H1 (cell line): Measurements from ENCODE around the gene CHRM4. TPM values are rescaled to one million over a fixed set of nuclear protein-coding genes. Genes with fewer than 3 reads are reported as not detected.

Experiments
- CTCF ChIA-PET: fragments of 300-600 bp; sonication (Branson Sonifier 250); formaldehyde crosslinking; loops from one replicate; lab custom pipeline; 2021; ENCODE audit not compliant: partially characterized antibody; lab: Charles Lee
- POLR2A ChIA-PET: fragments of 300-600 bp; sonication (Branson Sonifier 250); formaldehyde crosslinking; loops from one replicate; lab custom pipeline; 2021; ENCODE audit warnings: inconsistent platforms; ENCODE audit not compliant: partially characterized antibody; lab: Charles Lee
- DNase-seq, 2 experiments: peaks; one replicate each; pipeline versions ENCODE4 v3.0.0 to v3.0.0-alpha.2; 2010 to 2022; ENCODE audit warnings: low spot score in 2 of 2, low read depth in 1 of 2, mixed read lengths in 1 of 2
- FAIRE-seq: peaks from 2 replicates; lab custom pipeline; 2011; peaks lifted over from hg19 to GRCh38; lab: Jason Lieb, UNC
- H2AFZ ChIP-seq: 2 replicates; pipeline ENCODE4 v1.8.1; 2012; ENCODE audit warnings: low read length, inconsistent platforms
- H2AK5ac ChIP-seq: 2 replicates; pipeline ENCODE4 v1.6.1; 2013; ENCODE audit warnings: low read depth, low read length
- H2BK120ac ChIP-seq: replicated peaks from 2 replicates; pipeline ENCODE3; 2013; ENCODE audit warnings: low read depth, low read length, inconsistent platforms
- H2BK12ac ChIP-seq: 2 replicates; pipeline ENCODE4 v1.6.1; 2013; ENCODE audit warnings: low read depth, low read length
- H2BK15ac ChIP-seq: 2 replicates; pipeline ENCODE4 v1.6.1; 2013; ENCODE audit warnings: low read length
- H2BK20ac ChIP-seq: 2 replicates; pipeline ENCODE4 v1.6.1; 2013; ENCODE audit warnings: low read length
- H2BK5ac ChIP-seq: 2 replicates; pipeline ENCODE4 v1.6.1; 2013; ENCODE audit warnings: low read depth, low read length
- H3K14ac ChIP-seq: 2 replicates; pipeline ENCODE4 v1.6.1; 2013; ENCODE audit warnings: inconsistent platforms; ENCODE audit not compliant: insufficient read length
- H3K18ac ChIP-seq: 2 replicates; pipeline ENCODE4 v1.6.1; 2013; ENCODE audit warnings: low read length; ENCODE audit errors: extremely low read depth
- H3K23ac ChIP-seq: 2 replicates; pipeline ENCODE4 v1.6.1; 2013; ENCODE audit warnings: inconsistent platforms; ENCODE audit not compliant: insufficient read length
- H3K23me2 ChIP-seq: 2 replicates; pipeline ENCODE4 v1.6.1; 2013; ENCODE audit warnings: low read depth, low read length
- H3K27ac ChIP-seq: 2 replicates; pipeline ENCODE4 v1.6.1; 2011; ENCODE audit warnings: low read depth, low read length, inconsistent platforms
- H3K27me3 ChIP-seq, 4 experiments: replicated peaks in 1 of 4; 1 replicate in 1 of 4; 2 replicates in 3 of 4; pipeline versions ENCODE4 v1.6.1 to v1.8.1; 2011 to 2013; ENCODE audit warnings: low read length in 3 of 4, mild to moderate bottlenecking in 3 of 4, inconsistent platforms in 2 of 4, mixed read lengths in 2 of 4, moderate library complexity in 1 of 4; ENCODE audit not compliant: control insufficient read depth in 3 of 4, insufficient read depth in 3 of 4; ENCODE audit errors: extremely low read depth in 1 of 4
- H3K36me3 ChIP-seq, 4 experiments: 2 replicates each; pipeline versions ENCODE4 v1.6.1 to v1.8.1; 2011 to 2013; ENCODE audit warnings: mild to moderate bottlenecking in 4 of 4, low read length in 3 of 4, moderate library complexity in 2 of 4, control low read depth in 1 of 4, inconsistent platforms in 1 of 4; ENCODE audit not compliant: insufficient read depth in 4 of 4, control insufficient read depth in 2 of 4
- H3K4ac ChIP-seq: replicated peaks from 2 replicates; pipeline ENCODE3; 2013; ENCODE audit warnings: low read length, low read depth, mixed read lengths, inconsistent platforms; ENCODE audit not compliant: insufficient read length
- H3K4me1 ChIP-seq, 4 experiments: replicated peaks in 1 of 4; 1 replicate in 1 of 4; 2 replicates in 3 of 4; pipeline versions ENCODE4 v1.6.1 to v1.8.1; 2011 to 2013; ENCODE audit warnings: low read length in 3 of 4, inconsistent platforms in 2 of 4, mixed read lengths in 1 of 4; ENCODE audit not compliant: insufficient read depth in 4 of 4, control insufficient read depth in 3 of 4
- H3K4me2 ChIP-seq, 2 experiments: 2 replicates each; pipeline versions ENCODE4 v1.6.1 to v1.8.1; 2011 to 2013; ENCODE audit warnings: low read depth in 2 of 2, low read length in 2 of 2, control low read depth in 1 of 2, inconsistent platforms in 1 of 2, mild to moderate bottlenecking in 1 of 2; ENCODE audit not compliant: insufficient read depth in 1 of 2
- H3K4me3 ChIP-seq, 4 experiments: fragments of 200-600, 300-600 bp in 1 of 4; sonication (generic), shearing (Covaris generic), sonication (Bioruptor Twin) in 1 of 4; 2 replicates each; pipeline versions ENCODE4 v1.5.1 to v1.8.1; 2011 to 2016; ENCODE audit warnings: low read length in 4 of 4, low read depth in 3 of 4, control low read depth in 2 of 4, inconsistent platforms in 2 of 4, mild to moderate bottlenecking in 2 of 4, mixed read lengths in 1 of 4, moderate library complexity in 1 of 4; ENCODE audit not compliant: insufficient read depth in 2 of 4; ENCODE audit errors: extremely low read depth in 1 of 4
- H3K56ac ChIP-seq: replicated peaks from 2 replicates; pipeline ENCODE3; 2013; ENCODE audit warnings: low read depth, mild to moderate bottlenecking, mixed read lengths, low read length, inconsistent platforms; ENCODE audit not compliant: insufficient read length
- H3K79me1 ChIP-seq: 2 replicates; pipeline ENCODE4 v1.6.1; 2013; ENCODE audit warnings: low read depth, low read length, control low read depth
- H3K79me2 ChIP-seq, 2 experiments: 2 replicates each; pipeline versions ENCODE4 v1.6.1 to v1.8.1; 2012 to 2013; ENCODE audit warnings: low read length in 2 of 2, mild to moderate bottlenecking in 2 of 2, inconsistent platforms in 1 of 2; ENCODE audit not compliant: insufficient read depth in 2 of 2, control insufficient read depth in 1 of 2
- H3K9ac ChIP-seq, 4 experiments: replicated peaks in 1 of 4; 1 replicate in 1 of 4; 2 replicates in 3 of 4; pipeline versions ENCODE4 v1.6.1 to v1.8.1; 2011 to 2013; ENCODE audit warnings: low read depth in 3 of 4, low read length in 3 of 4, control low read depth in 2 of 4, mild to moderate bottlenecking in 2 of 4, moderate library complexity in 2 of 4, inconsistent platforms in 1 of 4; ENCODE audit errors: extremely low read depth in 1 of 4
- H3K9me3 ChIP-seq, 2 experiments: 2 replicates each; pipeline versions ENCODE4 v1.6.1 to v1.8.1; 2012 to 2013; ENCODE audit warnings: mild to moderate bottlenecking in 2 of 2, moderate library complexity in 2 of 2, control low read depth in 1 of 2, inconsistent platforms in 1 of 2, low read depth in 1 of 2, low read length in 1 of 2, mixed read lengths in 1 of 2; ENCODE audit not compliant: insufficient read depth in 2 of 2
- H4K20me1 ChIP-seq, 2 experiments: replicated peaks in 1 of 2; 2 replicates each; pipeline versions ENCODE3 to v1.8.1; 2011 to 2013; ENCODE audit warnings: inconsistent platforms in 2 of 2, low read length in 2 of 2, mild to moderate bottlenecking in 1 of 2; ENCODE audit not compliant: insufficient read depth in 2 of 2, control insufficient read depth in 1 of 2
- H4K5ac ChIP-seq: 2 replicates; pipeline ENCODE4 v1.6.1; 2013; ENCODE audit warnings: low read length, low read depth, mixed read lengths, inconsistent platforms; ENCODE audit not compliant: insufficient read length
- H4K8ac ChIP-seq: 2 replicates; pipeline ENCODE4 v1.8.0; 2013; ENCODE audit warnings: mild to moderate bottlenecking, moderate library complexity, low read length, inconsistent platforms; ENCODE audit not compliant: insufficient read depth; ENCODE audit errors: extremely low read depth
- H4K91ac ChIP-seq: replicated peaks from 2 replicates; pipeline ENCODE3; 2013; ENCODE audit warnings: low read length, mixed read lengths, inconsistent platforms; ENCODE audit not compliant: insufficient read length
- ASH2L ChIP-seq: fragments of 200-600, 300-600 bp; sonication (generic); IDR thresholded peaks from one replicate; pipeline ENCODE4 v1.7.1; 2017; ENCODE audit warnings: low read length
- BRCA1 ChIP-seq: IDR thresholded peaks from 2 replicates; pipeline ENCODE4 v1.6.1; 2012; ENCODE audit warnings: low read depth, low read length, improper control_type of control experiment
- CEBPB ChIP-seq: IDR thresholded peaks from 2 replicates; pipeline ENCODE4 v1.6.1; 2012; ENCODE audit warnings: low read depth, low read length
- GABPA ChIP-seq: IDR thresholded peaks from 2 replicates; pipeline ENCODE4 v1.6.1; 2011; ENCODE audit warnings: mild to moderate bottlenecking, low read length, moderate library complexity, borderline replicate concordance; ENCODE audit not compliant: insufficient read depth
- JUND ChIP-seq: IDR thresholded peaks from 2 replicates; pipeline ENCODE4 v1.6.1; 2011; ENCODE audit warnings: mild to moderate bottlenecking, improper control_type of control experiment, low read length
- MAFK ChIP-seq: IDR thresholded peaks from 2 replicates; pipeline ENCODE4 v1.6.1; 2012; ENCODE audit warnings: low read depth, mild to moderate bottlenecking, improper control_type of control experiment, low read length
- SIN3A ChIP-seq, 2 experiments: IDR thresholded peaks in 1 of 2; conservative IDR thresholded peaks in 1 of 2; 2 replicates each; pipeline ENCODE4 v1.6.1; 2011 to 2012; ENCODE audit warnings: low read length in 2 of 2, improper control_type of control experiment in 1 of 2, low read depth in 1 of 2, mild to moderate bottlenecking in 1 of 2
- SRF ChIP-seq: IDR thresholded peaks from 2 replicates; pipeline ENCODE4 v1.6.1; 2011; ENCODE audit warnings: mild to moderate bottlenecking, low read depth, low read length, moderate library complexity
- TBP ChIP-seq: IDR thresholded peaks from 2 replicates; pipeline ENCODE4 v1.6.1; 2011; ENCODE audit warnings: low read depth, low read length, improper control_type of control experiment
- WGBS, 2 experiments: shearing (Covaris generic) in 1 of 2; methylation state at CpG; one replicate each; pipeline versions ENCODE4 v1.1.6 to v1.1.7; 2013 to 2015; ENCODE audit warnings: low lambda C conversion rate in 2 of 2, mixed read lengths in 2 of 2, inconsistent platforms in 1 of 2, low coverage in 1 of 2, missing lambda C conversion rate in 1 of 2; ENCODE audit not compliant: insufficient replicate concordance in 2 of 2, insufficient coverage in 1 of 2, insufficient read length in 1 of 2; ENCODE audit errors: extremely low coverage in 1 of 2, missing lambda C conversion rate in 1 of 2; 5-methylcytosine and 5-hydroxymethylcytosine counted together
- polyA plus RNA-seq, 7 experiments: library from polyadenylated mRNA; depleted of rRNA in 3 of 7; stranded (reverse) in 5 of 7; unstranded in 2 of 7; fragments of >200 nt in 5 of 7; fragments of 200-250 nt in 2 of 7; gene quantifications; 1 replicate in 5 of 7; 2 replicates in 1 of 7; 4 replicates in 1 of 7; pipeline versions ENCODE4 v1.2.1 to v1.2.3, GENCODE V29; 2011 to 2013; ENCODE audit warnings: missing spikeins in 2 of 7, mixed read lengths in 2 of 7
- total RNA-seq: library from RNA; stranded (reverse); fragmentation: NEBNext Ultra II Directional; extraction: Animal tissue kit (Norgen Biotek cat#: 25700); gene quantifications from 2 replicates; pipeline ENCODE4 v1.2.1, GENCODE V29; 2021
- TF ChIP-seq, protein P1 (sequence below): IDR thresholded peaks from 2 replicates; pipeline ENCODE4 v1.6.1; 2011; ENCODE audit warnings: low read depth, mild to moderate bottlenecking, low read length; ENCODE audit not compliant: insufficient read depth

Gene CHRM4
- total and polyA plus RNA-seq, 2 of the 8 experiments (the other 6 are each of a cell fraction or from before 2014, with no cell fraction given): 1.1 to 1.3 TPM

DNA sequence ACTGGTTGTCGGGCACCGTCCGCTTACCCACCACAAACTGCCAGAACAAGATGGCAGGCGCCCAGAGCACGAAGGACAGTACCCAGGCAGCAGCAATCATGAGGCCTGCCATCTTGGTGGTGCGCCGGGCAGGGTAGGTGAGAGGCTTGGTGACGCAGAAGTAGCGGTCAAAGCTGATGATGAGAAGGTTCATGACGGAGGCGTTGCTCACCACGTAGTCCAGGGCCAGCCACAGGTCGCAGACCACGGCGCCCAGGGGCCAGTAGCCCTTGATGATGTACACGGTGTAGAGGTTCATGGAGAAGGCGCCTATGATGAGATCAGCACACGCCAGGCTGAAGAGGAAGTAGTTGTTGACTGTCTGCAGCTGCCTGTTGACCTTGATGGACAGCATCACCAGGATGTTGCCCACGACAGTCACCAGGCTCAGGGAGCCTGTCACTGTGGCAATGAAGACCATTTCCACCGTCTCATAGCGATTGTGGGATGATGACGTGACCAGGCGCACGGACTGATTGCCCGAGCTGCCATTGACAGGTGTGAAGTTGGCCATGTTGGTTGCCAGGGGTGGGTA lies 5.5 kb downstream of the CHRM4 start:
- WGBS, 2 experiments: 93% methylated on average over 25 of the region's 25 CpGs; no CpG with 5 or more reads in 1 of the 2 experiments
- H2BK12ac ChIP-seq: no peak overlapping the region
- H3K79me1 ChIP-seq: no peaks in the 10 kb centered on the region
- H2BK120ac ChIP-seq: no peak overlapping the region
- peaks cover 5 to 24% of the 10 kb centered on the region in 2 experiments for H4K20me1 ChIP-seq
- H4K91ac ChIP-seq: no peak overlapping the region
- H3K9me3 ChIP-seq: no peaks in the 10 kb centered on the region; a peak in 1 of 4 replicates
- H3K9ac ChIP-seq: no peak overlapping the region
- CTCF ChIA-PET: interaction anchor here (0.9 to 3.7 kb wide), 3 partner anchors 19 to 152 kb away, joined by 3 to 32 read pairs (median 3); no protein-coding TSS in a partner anchor
- no peak overlapping the region for H3K56ac ChIP-seq
- no peak overlapping the region for H3K4me3 ChIP-seq
- H3K23ac ChIP-seq: no peak overlapping the region
- FAIRE-seq: no peak
- DNase-seq: no peak
- H2BK20ac ChIP-seq: no peak overlapping the region
- no peak overlapping the region for H2BK5ac ChIP-seq
- no peaks in the 10 kb centered on the region; a peak in 1 of 4 replicates for H3K79me2 ChIP-seq
- TF ChIP-seq BRCA1 (no peak), CEBPB (no peak), JUND (no peak), SRF (no peak), MAFK (no peak), GABPA (no peak), SIN3A (conservative IDR thresholded peaks at IDR 0.05 in 1 of 2, IDR thresholded peaks at IDR 0.05 in 1 of 2; ENCODE audit: low read depth in 1 of 2, low read length in 2 of 2) (no peak), TBP (no peak), ASH2L (no peak)
- TF ChIP-seq, protein P1, sequence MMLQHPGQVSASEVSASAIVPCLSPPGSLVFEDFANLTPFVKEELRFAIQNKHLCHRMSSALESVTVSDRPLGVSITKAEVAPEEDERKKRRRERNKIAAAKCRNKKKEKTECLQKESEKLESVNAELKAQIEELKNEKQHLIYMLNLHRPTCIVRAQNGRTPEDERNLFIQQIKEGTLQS: no peak
- no peak overlapping the region; the same call in 1 of the 2 replicates for H4K8ac ChIP-seq
- no peak overlapping the region for H3K18ac ChIP-seq
- no peak overlapping the region for H2BK15ac ChIP-seq
- H4K5ac ChIP-seq: no peak overlapping the region
- peaks cover 16 to 40% (median 33%) of the 10 kb centered on the region in 4 experiments for H3K27me3 ChIP-seq
- H2AK5ac ChIP-seq: no peak overlapping the region
- H3K36me3 ChIP-seq: peaks cover 0 to 4% (median 0%) of the 10 kb centered on the region in 4 experiments; a peak in 2 of 8 replicates
- H3K14ac ChIP-seq: no peak overlapping the region
- POLR2A ChIA-PET: interaction anchor here (1.0 kb wide), 1 partner anchor 143 kb away, joined by 3 read pairs; no protein-coding TSS in a partner anchor
- no peak overlapping the region for H3K4me2 ChIP-seq
- peaks cover 3 to 25% (median 21%) of the 10 kb centered on the region in 4 experiments for H3K4me1 ChIP-seq
- peaks cover 16% of the 10 kb centered on the region; the same call in 1 of the 2 replicates for H3K23me2 ChIP-seq
- H2AFZ ChIP-seq: no peak overlapping the region
- H3K27ac ChIP-seq: no peak overlapping the region
- H3K4ac ChIP-seq: no peak overlapping the region
